Activated CD8-positive, alpha-beta memory T cell treated with anti-CD3 and anti-CD28 coated beads, Interleukin-2, amount 10 ng/mL, durations not matched to agents 7 days and 5 days (primary cell): ENCODE data around the gene CHGA. TPM values are rescaled to one million over a fixed set of nuclear protein-coding genes. Genes with fewer than 3 reads are reported as not detected.

ENCODE experiments used
- ATAC-seq: fragments of 150-1000 bp; cut with Tn5 transposase; one replicate; pipeline ENCODE4 v1.10.0; 2021; ENCODE audit warnings: moderate library complexity
- CTCF ChIA-PET: fragments of 350-600 bp; sonication (Branson Sonifier 250); formaldehyde crosslinking; loops from one replicate; lab custom pipeline; 2021; ENCODE audit warnings: antibody characterized with exemption; lab: Charles Lee
- DNase-seq: peaks from one replicate; pipeline ENCODE4 v3.0.0-alpha.2; 2020
- H3K27ac Mint-ChIP-seq: one replicate; pipeline ENCODE4 v1.8.0; 2021; ENCODE audit warnings: mild to moderate bottlenecking, mixed read lengths
- H3K27me3 Mint-ChIP-seq: one replicate; pipeline ENCODE4 v1.8.0; 2021; ENCODE audit warnings: mixed read lengths
- H3K36me3 Mint-ChIP-seq: one replicate; pipeline ENCODE4 v1.8.0; 2021; ENCODE audit warnings: mild to moderate bottlenecking, mixed read lengths
- H3K4me1 Mint-ChIP-seq: one replicate; pipeline ENCODE4 v1.8.0; 2021; ENCODE audit warnings: mixed read lengths
- H3K4me3 Mint-ChIP-seq: one replicate; pipeline ENCODE4 v1.8.0; 2021; ENCODE audit warnings: mild to moderate bottlenecking, moderate library complexity, mixed read lengths
- H3K9me3 Mint-ChIP-seq: one replicate; pipeline ENCODE4 v1.8.0; 2022; ENCODE audit warnings: low read depth, mixed read lengths
- total RNA-seq, 2 experiments: library from RNA; stranded (reverse); gene quantifications; one replicate each; pipeline ENCODE4 v1.2.3, GENCODE V29; 2021

Gene CHGA
- total RNA-seq, 2 experiments from 2014 or later: not detected

DNA sequence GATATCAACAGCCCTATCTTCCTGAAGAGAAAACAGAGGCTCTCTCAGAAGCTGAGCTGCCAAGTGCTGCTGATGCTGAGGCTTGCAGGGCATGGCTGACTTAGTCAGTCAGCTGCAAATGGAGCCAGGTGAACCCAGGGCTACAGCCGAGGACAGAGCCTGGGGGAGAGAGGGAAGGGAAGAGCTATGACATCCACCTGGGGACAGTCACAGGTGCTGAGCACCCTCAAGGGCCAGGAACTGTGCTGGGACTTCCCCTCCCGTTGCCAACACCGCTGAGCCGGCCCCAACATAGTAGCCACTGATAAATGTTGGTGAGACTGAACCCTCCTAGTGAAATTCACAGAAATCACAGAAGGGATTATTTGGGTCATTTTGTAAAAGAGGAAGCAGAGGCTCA is 6.7 kb upstream of the CHGA start:
- CTCF ChIA-PET: no interaction called here

DNA sequence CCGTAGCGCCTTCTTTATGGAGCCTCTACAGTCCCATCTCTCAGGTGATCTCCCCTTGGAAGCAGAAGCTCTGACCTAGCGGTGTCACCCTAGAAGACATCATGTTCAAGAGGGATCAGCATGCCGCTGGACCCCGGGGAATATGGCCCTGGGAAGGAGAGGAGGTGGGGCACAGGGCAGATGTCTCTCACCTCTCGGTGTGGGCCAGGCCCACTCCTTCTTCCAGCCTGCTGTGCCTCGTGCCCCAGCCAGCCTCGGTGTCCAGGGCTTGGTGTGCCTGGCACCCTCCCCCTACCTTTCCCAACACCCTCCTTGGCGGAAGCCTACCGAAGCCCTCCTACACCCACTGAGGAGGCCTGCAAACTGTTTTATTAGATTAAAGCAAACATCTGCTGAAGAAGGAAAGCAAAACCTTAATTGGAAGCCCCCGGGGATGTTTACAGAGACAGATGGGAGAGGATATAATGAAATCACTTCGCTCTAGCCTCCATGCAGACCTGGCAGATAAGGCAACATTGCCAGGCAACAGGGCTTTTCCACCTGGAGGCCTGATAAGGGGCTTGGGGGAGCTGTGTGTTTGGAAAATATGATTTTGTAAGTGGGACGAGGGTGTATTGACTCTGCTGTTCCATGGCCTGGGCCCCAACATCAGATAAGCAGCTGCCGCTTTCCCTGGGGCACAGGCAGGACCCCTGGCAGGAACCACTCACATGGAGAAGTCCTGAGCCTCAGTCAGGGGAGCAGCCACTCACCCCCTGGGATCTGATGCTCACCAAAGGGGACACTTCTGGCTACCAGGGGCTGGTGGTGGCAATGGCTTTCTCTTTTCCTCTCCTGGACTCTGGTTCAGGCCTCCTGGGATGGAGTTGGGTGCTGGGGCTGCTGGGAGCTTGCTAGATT is 5.7 kb upstream of the CHGA start:
- no peak for DNase-seq
- Mint-ChIP-seq H3K4me3 (no peak overlapping the region), H3K27ac (no peak overlapping the region), H3K36me3 (no peaks in the 10 kb centered on the region), H3K4me1 (peaks cover under 1% of the 10 kb centered on the region), H3K9me3 (no peaks in the 10 kb centered on the region), H3K27me3 (peaks cover 11% of the 10 kb centered on the region)
- no peak for ATAC-seq
- CTCF ChIA-PET: no interaction called here

More for the DNA sequence above, 6.7 kb upstream of the CHGA start:
- no peaks in the 10 kb centered on the region for H3K9me3 Mint-ChIP-seq
- H3K36me3 Mint-ChIP-seq: no peaks in the 10 kb centered on the region
- no peak overlapping the region for H3K27ac Mint-ChIP-seq
- H3K27me3 Mint-ChIP-seq: peaks cover 3% of the 10 kb centered on the region
- H3K4me3 Mint-ChIP-seq: no peak overlapping the region
- no peak for DNase-seq
- ATAC-seq: no peak
- H3K4me1 Mint-ChIP-seq: no peaks in the 10 kb centered on the region

DNA sequence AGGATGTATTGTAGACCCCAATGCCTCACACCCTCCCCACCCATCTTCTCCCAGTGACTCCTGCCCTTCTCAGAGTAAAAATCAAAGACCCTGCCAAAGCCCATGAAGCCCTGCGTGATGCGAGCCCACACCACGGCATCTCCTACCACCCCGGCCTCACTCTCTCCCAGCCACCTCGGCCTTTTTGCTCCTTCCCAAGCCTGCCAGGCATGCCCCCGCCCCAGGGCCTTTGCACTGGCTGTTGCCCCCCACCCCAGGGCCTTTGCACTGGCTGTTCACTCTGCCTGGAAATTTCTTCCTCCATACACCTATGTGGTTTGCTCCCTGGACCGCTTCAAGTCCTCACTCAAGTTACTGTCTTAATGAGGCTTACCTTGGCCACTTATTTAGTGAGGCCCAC is 5.0 kb upstream of the CHGA start:
- ATAC-seq: no peak
- H3K9me3 Mint-ChIP-seq: no peaks in the 10 kb centered on the region
- H3K27me3 Mint-ChIP-seq: peaks cover 16% of the 10 kb centered on the region
- CTCF ChIA-PET: no interaction called here
- no peak overlapping the region for H3K27ac Mint-ChIP-seq
- no peaks in the 10 kb centered on the region for H3K36me3 Mint-ChIP-seq
- no peak overlapping the region for H3K4me3 Mint-ChIP-seq
- peaks cover 4% of the 10 kb centered on the region for H3K4me1 Mint-ChIP-seq
- no peak for DNase-seq

DNA sequence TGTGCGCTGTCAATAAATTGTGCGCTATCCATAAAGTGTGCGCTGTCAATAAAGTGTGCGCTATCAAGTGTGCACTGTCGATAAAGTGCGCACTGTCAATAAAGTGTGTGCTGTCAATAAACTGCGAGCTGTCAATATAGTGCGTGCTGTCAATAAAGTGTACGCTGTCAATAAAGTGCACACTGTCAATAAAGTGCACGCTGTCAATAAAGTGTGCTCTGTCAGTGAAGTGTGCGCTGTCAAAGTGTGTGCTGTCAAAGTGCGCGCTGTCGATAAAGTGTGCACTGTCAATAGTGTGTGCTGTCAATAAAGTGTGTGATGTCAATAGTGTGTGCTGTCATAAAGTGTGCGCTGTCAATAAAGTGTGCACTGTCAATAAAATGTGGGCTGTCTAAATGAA is 2.9 kb upstream of the CHGA start:
- H3K4me3 Mint-ChIP-seq: no peak overlapping the region
- CTCF ChIA-PET: no interaction called here
- no peak overlapping the region for H3K27ac Mint-ChIP-seq
- H3K36me3 Mint-ChIP-seq: no peaks in the 10 kb centered on the region
- ATAC-seq: no peak
- peaks cover 19% of the 10 kb centered on the region for H3K27me3 Mint-ChIP-seq
- no peak for DNase-seq
- H3K9me3 Mint-ChIP-seq: no peaks in the 10 kb centered on the region
- H3K4me1 Mint-ChIP-seq: peaks cover 4% of the 10 kb centered on the region

DNA sequence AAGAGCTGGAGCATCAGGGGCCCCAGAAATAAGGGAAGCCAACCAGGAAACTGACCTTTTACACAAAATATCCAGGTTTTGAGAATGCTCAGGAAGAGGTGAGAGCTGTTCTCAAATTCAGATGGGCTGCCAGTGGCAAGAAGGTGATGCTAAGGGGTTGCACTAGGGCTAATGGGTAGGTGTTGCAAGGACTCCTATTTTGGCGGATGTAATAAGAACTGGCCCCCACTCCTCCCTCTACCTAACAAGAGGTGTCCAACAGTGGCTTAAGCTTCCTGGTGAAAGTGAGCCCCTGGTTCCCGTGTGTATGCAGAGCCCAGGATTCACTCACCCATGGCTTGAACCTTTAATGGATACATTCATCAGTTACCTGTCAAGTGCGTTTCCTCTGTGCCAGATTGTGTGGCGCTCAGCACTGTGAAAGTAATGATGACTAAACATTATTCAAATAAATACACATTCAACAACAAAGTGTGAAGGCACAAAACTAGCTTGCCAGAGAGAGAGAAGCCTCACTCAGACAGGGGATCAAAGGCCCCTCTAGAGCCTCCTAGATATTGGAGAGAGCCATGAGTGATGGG is 705 bp upstream of the CHGA start:
- Mint-ChIP-seq H3K36me3 (no peaks in the 10 kb centered on the region), H3K4me1 (peaks cover 4% of the 10 kb centered on the region), H3K4me3 (no peak overlapping the region), H3K9me3 (no peaks in the 10 kb centered on the region), H3K27me3 (peaks cover 22% of the 10 kb centered on the region), H3K27ac (no peak overlapping the region)
- no peak for ATAC-seq
- CTCF ChIA-PET: no interaction called here
- DNase-seq: no peak

DNA sequence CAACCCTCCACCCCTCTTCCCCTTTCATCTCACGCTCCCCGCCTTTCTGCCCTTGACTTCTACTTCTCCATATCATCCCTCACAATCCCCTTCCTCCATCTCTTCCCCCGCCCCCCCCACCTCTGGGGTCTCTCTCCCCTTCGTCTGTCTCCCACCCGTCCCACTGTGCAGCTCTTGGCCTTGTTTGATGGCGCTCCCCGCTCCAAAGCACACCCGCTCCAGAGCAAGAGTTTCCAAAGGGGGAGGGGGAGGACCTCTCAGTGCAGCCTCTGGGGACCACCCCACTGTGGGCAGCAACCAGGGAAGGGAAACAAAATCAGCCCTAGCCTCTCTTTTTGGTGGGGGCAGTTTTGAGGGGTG is 774 bp downstream of the CHGA start:
- Mint-ChIP-seq H3K27ac (no peak overlapping the region), H3K27me3 (peaks cover 22% of the 10 kb centered on the region), H3K4me3 (no peak overlapping the region), H3K9me3 (no peaks in the 10 kb centered on the region), H3K36me3 (no peaks in the 10 kb centered on the region), H3K4me1 (peaks cover 4% of the 10 kb centered on the region)
- CTCF ChIA-PET: no interaction called here
- DNase-seq (no peak), ATAC-seq (no peak)

DNA sequence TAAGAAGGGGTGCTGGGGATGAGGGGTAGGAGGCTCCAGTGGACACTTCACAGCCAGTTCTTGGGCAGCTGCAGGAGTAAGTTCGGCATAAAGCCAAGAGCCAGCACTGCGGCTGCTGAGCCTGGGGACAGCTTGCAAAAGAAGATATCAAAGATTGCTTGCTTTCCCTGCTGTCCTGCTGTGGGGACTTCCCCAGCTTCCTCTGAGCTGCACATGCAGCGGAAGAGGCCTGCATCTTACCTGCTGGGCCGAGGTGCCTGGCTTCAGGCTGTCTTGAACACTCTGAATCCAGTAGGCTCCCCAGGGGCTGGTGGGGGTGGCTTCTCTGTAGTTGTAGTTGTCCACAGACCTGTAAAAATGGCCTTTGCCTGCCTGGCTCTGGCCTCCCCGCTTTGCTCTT is 1.3 kb downstream of the CHGA start:
- H3K27ac Mint-ChIP-seq: no peak overlapping the region
- peaks cover 4% of the 10 kb centered on the region for H3K4me1 Mint-ChIP-seq
- H3K9me3 Mint-ChIP-seq: no peaks in the 10 kb centered on the region
- CTCF ChIA-PET: no interaction called here
- no peak overlapping the region for H3K4me3 Mint-ChIP-seq
- ATAC-seq (no peak), DNase-seq (no peak)
- H3K36me3 Mint-ChIP-seq: no peaks in the 10 kb centered on the region
- H3K27me3 Mint-ChIP-seq: peaks cover 22% of the 10 kb centered on the region

DNA sequence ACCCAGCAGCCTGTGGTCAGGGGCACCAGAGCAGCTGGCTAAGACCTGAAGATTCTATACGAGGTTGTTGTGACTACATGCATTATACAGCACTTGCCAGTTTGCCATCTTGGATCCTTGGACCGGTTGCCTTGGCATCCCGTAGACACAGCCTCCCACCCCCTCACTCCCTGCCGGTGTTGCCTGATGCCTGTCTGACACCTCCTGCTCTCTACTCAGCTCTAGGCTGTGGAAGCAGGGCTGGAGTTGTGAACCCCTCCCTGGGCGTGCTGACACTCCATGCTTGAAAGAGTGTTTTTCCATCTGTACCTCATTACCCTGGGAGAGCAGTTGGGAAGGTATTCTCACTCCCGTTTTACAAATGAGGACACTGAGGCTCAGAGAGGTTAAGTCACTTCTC is 2.5 kb downstream of the CHGA start:
- Mint-ChIP-seq H3K4me1 (peaks cover 4% of the 10 kb centered on the region), H3K36me3 (no peaks in the 10 kb centered on the region), H3K27ac (no peak overlapping the region), H3K9me3 (no peaks in the 10 kb centered on the region), H3K4me3 (no peak overlapping the region), H3K27me3 (peaks cover 22% of the 10 kb centered on the region)
- CTCF ChIA-PET: no interaction called here
- no peak for DNase-seq
- no peak for ATAC-seq

DNA sequence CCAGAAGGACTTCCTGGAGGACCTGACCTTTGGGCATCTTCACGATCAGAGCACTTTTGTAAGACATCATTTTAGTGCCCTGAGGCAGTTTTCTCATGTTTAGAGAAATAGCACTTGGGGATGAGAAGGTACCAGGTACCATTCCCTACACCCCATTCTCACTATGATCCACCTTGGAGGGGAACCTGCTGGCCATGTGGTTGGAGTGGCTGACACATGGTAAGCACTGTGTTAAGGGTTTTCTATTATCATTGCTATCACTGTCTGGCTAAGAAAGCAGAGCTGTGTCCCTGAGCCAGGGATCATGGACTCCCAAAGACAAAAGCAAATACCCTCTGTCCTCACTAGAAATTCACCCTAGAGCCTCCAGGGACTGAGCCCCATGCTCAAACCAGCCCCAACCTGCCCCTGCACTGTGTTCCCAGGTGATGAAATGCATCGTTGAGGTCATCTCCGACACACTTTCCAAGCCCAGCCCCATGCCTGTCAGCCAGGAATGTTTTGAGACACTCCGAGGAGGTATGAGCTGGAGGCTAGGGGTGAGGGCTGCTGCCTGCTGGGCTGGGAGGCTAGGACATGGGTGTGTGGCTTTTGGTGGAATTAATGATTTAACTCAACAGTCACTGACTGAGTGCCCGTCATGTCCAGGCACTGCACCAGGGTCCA is 3.4 kb downstream of the CHGA start:
- no peaks in the 10 kb centered on the region for H3K9me3 Mint-ChIP-seq
- H3K4me3 Mint-ChIP-seq: no peak overlapping the region
- peaks cover 4% of the 10 kb centered on the region for H3K4me1 Mint-ChIP-seq
- peaks cover 18% of the 10 kb centered on the region for H3K27me3 Mint-ChIP-seq
- DNase-seq (no peak), ATAC-seq (no peak)
- H3K27ac Mint-ChIP-seq: no peak overlapping the region
- no peaks in the 10 kb centered on the region for H3K36me3 Mint-ChIP-seq
- CTCF ChIA-PET: no interaction called here

DNA sequence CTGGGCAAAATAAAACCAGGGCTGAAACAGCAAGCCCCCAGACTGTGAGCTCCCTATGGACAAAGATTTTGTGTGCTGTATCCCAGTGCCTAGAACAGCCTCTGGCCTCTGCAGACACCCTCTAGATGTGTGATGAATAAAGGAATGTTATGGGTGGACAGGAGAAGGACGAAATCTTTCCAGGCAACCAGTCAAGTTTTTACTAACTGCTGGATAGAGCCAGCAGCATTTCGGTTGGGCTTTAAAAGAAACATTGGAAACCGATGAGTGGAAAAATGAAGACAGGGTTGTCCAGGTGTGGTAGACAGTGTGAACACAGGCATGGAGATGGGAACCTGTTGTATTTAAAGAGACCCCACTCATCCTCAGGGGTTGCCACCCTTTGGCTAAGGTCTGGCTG is 4.0 kb downstream of the CHGA start:
- Mint-ChIP-seq H3K36me3 (no peaks in the 10 kb centered on the region), H3K4me1 (peaks cover 4% of the 10 kb centered on the region), H3K27ac (no peak overlapping the region), H3K9me3 (no peaks in the 10 kb centered on the region), H3K4me3 (no peak overlapping the region), H3K27me3 (peaks cover 14% of the 10 kb centered on the region)
- DNase-seq (no peak), ATAC-seq (no peak)
- CTCF ChIA-PET: no interaction called here

DNA sequence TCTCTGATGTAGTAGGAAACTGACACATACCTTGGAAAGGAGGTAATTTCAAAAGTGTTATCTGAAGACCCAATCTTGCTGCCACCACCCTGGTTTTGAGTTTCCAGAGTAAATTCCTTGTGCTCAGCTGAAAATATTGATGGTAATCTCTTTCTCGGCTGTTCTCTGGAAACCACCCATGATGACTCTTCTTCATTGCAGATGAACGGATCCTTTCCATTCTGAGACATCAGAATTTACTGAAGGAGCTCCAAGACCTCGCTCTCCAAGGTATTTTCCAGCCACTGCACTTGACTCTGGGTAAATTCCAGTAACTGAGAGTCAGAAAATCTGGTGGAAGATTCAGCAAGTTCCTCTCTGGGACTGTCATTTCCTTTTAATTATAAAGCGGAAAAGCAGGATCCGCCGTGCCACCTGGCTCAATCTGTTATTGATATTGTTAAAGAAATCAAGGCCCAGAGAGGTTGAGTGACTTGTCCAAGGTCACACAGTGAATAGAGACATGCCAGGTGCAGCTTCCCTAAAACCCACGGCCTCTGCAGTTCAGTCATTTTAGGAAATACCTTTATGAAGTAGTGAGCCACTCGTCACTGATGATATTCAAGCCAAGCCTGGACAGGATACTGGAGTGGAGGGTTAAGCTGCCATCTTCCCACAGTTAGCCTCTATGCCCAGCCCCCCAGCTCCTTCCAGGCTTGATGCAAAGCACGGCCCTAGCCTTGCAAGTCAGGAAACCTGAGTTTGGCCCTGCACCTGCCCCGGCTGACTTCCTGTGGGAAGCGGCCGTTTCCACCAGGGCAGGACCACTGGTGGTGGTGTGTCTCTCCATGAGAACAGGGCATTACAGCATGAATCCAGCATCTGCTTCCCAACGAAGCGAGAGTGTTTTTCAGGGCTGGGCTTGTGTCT is 4.7 kb downstream of the CHGA start:
- no peak overlapping the region for H3K4me3 Mint-ChIP-seq
- DNase-seq: no peak
- no peaks in the 10 kb centered on the region for H3K36me3 Mint-ChIP-seq
- peaks cover under 1% of the 10 kb centered on the region for H3K4me1 Mint-ChIP-seq
- H3K9me3 Mint-ChIP-seq: no peaks in the 10 kb centered on the region
- CTCF ChIA-PET: no interaction called here
- H3K27me3 Mint-ChIP-seq: peaks cover 8% of the 10 kb centered on the region
- H3K27ac Mint-ChIP-seq: no peak overlapping the region
- no peak for ATAC-seq

DNA sequence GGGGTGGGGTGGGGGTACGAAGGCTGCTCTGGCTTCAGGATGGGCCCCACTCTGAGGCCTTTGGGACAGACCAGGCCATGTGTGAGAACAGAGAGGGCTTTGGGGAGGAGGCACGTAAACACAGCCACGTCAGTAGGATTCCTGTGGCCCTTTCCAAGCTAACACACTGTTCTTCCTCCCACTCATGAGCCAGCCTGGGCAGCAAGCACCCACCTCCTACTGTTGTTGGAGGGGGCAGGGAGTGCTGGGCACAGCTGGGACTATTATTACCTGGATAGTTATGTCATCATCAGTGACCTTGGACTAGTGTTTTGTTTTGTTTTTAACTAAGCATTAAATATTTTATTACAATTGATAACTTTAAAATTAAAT is 5.3 kb downstream of the CHGA start:
- Mint-ChIP-seq H3K9me3 (no peaks in the 10 kb centered on the region), H3K4me3 (no peak overlapping the region), H3K4me1 (no peaks in the 10 kb centered on the region), H3K27ac (no peak overlapping the region), H3K27me3 (peaks cover 7% of the 10 kb centered on the region), H3K36me3 (no peaks in the 10 kb centered on the region)
- DNase-seq (no peak), ATAC-seq (no peak)
- CTCF ChIA-PET: no interaction called here

DNA sequence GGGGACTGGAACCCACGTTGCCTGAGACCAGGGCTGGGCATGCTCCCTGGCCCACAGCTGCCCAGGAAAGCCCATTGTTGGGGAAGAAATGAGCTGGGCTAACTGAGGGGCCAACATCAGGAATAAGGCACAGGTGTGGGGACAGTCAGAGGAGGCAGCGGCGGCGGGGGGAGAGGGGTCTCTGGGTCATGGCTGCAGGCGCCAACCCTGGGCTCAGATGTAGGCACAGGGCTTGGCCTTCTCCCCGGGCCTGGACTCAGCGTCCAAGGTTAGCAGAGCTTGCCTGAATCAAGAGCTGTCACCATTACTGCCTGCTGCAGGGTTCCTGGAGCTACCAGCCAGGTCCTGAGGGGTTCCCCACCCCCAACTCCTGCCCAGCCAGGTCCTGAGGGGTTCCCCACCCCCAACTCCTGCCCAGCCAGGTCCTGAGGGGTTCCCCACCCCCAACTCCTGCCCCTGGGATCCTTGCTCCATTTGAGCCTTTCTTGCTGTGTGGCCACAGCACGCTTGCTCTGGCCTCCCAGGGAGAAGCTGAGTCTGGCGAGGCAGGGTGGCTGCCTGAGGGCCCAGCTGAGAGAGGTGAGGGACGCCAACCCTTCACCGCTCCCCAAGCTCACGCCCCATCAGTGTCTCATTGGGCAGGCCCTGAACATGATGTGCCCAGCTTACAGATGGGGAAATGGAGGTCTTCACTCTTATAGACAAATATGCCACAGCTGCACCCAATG is 6.2 kb downstream of the CHGA start:
- Mint-ChIP-seq H3K27me3 (peaks cover 7% of the 10 kb centered on the region), H3K9me3 (no peaks in the 10 kb centered on the region), H3K36me3 (no peaks in the 10 kb centered on the region), H3K4me3 (no peak overlapping the region), H3K27ac (no peak overlapping the region), H3K4me1 (no peaks in the 10 kb centered on the region)
- CTCF ChIA-PET: no interaction called here
- no peak for DNase-seq
- no peak for ATAC-seq
